ENCODE data around the gene SMPD3. TPM values are rescaled to one million over a fixed set of nuclear protein-coding genes. Genes with fewer than 3 reads are reported as not detected.
"Not testable (repeated sequence)": the region's sequence is repeated elsewhere in the genome, so short reads cannot be mapped to it uniquely, and the experiment has no call there.

The SMPD3 gene
- total RNA-seq: under 0.01 TPM in 1 of 2 replicates, not detected in the other

DNA sequence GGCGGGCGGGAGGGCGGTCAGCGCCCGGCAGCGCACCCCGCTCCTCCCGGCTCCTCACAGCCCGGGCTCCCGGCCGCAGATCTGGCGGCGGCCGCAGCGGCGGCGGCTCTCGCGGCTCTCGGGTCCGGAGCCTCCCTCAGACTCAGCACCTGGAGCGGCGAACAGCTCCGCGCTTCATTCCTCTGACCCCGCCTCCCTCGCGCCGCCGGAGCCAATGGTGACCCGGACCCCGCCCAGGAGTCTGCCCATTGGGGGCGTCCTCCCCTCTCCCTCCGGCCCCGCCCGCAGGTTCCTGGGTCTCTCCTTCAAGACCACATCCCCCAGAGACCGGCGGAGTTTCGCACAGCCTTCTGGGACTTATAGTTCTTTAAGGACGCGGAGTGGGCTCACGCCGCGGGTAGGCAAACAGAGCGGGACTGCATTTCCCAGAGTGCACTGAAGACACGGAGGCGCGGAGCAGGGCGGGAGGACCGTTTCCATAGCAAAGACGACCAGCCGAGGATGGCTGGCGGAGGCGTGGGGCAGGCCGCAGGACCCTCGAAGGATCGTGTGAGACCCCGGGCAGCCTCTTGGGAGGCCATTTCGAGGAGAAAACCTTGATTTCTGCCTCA lies at the start of gene SMPD3:
TSS of gene SMPD3 (minus strand) at position 149 of the 611 bp plus-strand sequence. CDS start 76,327 bp downstream, outside the sequence.
- DNase-seq (ENCODE audit: low read depth) (peak; percentile 91), FAIRE-seq (no peak)
- peaks cover 15% of the 10 kb centered on the region for H3K27me3 ChIP-seq (ENCODE audit: control insufficient read depth, insufficient read depth, low read length)
- peak within 1 kb of the TSS; percentile 23 for H3K4me3 ChIP-seq (ENCODE audit: low read depth, low read length)
- H3K36me3 ChIP-seq (ENCODE audit: control insufficient read depth, insufficient read depth, low read length): no peaks in the 10 kb centered on the region
- TF ChIP-seq CTCF (IDR thresholded peaks at IDR 0.05; ENCODE audit: insufficient read depth, low read length, severe bottlenecking): no peak

DNA sequence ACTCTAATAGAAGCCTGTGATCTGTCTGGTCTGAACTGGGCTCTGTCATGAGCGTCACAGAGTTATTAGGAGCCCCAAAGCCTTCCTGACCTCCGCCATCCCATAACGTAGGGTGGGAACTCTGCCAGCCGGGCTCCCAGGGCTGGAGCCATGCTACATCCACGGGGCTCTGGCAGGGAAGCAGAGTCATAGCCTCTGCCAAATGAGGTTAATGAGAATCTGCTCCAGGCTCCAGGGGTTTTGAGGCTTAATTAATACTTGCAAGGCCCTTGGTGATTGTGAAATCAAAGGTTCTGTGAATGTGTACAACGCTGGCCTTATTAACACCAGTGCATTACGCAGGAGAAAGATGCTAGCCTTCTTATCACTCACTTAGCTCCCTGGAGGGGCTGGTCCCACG lies 48.4 kb upstream of the SMPD3 start:
- H3K4me3 ChIP-seq (ENCODE audit: low read depth, low read length): no peak overlapping the region
- no peak for FAIRE-seq
- no peaks in the 10 kb centered on the region for H3K36me3 ChIP-seq (ENCODE audit: control insufficient read depth, insufficient read depth, low read length)
- no peaks in the 10 kb centered on the region for H3K27me3 ChIP-seq (ENCODE audit: control insufficient read depth, insufficient read depth, low read length)
- DNase-seq (ENCODE audit: low read depth): no peak
- TF ChIP-seq CTCF (IDR thresholded peaks at IDR 0.05; ENCODE audit: insufficient read depth, low read length, severe bottlenecking): no peak

DNA sequence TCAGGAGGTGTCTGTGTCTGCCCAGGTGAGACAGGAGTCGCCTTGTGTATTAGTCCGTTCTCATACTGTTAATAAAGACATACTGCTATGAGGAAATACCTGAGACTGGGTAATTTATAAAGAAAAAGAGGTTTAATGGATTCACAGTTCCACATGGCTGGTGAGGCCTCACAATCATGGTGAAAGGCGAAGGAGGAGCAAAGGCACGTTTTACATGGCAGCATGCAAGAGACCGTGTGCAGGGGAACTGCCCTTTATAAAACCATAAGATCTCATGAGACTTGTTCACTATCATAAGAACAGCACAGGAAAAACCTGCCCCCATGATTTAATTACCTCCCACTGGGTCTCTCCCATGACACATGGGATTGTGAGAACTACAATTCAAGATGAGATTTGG lies 46.0 kb upstream of the SMPD3 start:
- H3K4me3 ChIP-seq (ENCODE audit: low read depth, low read length); DNase-seq (ENCODE audit: low read depth); H3K36me3 ChIP-seq (ENCODE audit: control insufficient read depth, insufficient read depth, low read length); H3K27me3 ChIP-seq (ENCODE audit: control insufficient read depth, insufficient read depth, low read length); FAIRE-seq: not testable (repeated sequence)

DNA sequence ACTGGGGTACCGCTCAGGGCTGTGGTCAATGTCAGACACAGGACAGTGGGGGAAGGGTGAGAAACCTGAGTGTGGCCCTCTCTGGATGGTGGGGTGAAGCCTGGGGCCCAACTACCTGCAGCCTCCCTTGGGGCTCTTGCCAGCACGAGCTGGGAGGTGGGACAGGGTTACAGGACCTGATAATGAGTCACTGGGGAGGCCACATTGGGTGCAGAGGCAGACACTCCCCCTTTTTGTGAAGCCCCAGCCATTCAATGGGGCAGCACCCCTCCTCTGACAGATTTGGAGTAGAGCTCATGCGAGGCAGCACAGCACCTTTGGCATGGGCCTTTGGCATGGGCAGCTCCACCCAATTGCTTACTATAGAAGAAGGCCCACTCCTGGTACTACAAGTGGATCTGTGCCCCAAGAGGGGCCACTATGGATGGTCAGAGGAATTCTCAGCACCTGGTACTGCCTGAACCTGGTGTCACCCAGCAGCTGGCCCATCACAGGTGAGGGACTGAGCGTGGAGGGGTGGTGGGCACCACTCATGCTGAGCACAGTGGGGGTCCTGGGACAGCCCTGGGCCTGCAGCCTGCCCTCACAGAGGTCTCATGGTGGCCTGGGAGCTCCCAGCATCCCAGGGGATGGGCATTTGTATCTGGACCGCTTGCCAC lies 45.2 kb upstream of the SMPD3 start:
- no peak for FAIRE-seq

DNA sequence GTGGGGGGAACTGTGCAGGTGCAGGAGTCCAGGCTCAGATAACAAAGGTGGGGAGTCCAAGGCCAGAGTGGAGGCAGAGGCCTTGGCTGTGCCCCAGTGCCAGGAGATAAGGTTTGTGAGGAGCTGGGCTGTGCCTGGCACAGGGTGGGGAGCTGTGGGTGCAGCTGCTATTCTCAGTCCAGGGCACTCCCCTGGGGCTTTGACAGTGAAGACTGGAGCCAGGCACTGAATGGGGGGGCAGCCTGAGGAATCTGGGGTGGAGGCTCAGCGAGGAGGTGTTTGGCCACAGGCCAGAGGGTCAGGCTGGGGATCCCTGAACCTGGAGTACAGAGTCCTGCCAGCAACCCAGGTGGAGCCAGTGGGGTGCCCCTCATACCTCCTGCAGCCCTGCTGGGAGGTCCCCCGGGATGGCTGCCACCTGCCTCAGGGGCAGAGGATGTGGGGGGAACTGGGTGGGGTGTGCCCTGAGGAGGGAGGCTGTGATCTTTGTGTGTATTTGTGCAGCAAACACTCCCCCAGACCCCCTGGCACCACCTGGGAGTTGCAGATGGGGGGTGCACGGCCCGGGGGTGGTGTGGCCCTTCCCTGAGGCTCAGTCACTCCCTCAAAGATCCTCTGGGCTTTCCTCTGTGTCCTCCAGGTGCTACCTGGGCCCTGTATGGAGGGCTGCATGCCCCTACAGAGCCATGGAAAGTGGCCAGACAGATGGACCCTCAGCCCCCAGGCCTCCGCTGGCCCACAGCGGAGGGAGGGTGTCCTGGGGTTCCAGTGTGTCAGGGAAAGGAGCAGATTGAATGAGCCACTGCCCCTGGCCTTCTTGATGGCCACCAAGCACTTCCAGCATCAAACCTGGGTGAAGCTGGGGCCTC lies 44.5 kb upstream of the SMPD3 start:
- no peak for TF ChIP-seq CTCF (IDR thresholded peaks at IDR 0.05; ENCODE audit: insufficient read depth, low read length, severe bottlenecking)

More for the DNA sequence above, 45.2 kb upstream of the SMPD3 start:
- H3K27me3 ChIP-seq (ENCODE audit: control insufficient read depth, insufficient read depth, low read length): no peaks in the 10 kb centered on the region
- no peak for TF ChIP-seq CTCF (IDR thresholded peaks at IDR 0.05; ENCODE audit: insufficient read depth, low read length, severe bottlenecking)
- H3K36me3 ChIP-seq (ENCODE audit: control insufficient read depth, insufficient read depth, low read length): no peaks in the 10 kb centered on the region
- H3K4me3 ChIP-seq (ENCODE audit: low read depth, low read length): no peak overlapping the region
- DNase-seq (ENCODE audit: low read depth): no peak

GRCh38 chr16:68492151-68492542 lies 43.8 kb upstream of the SMPD3 start:
- DNase-seq (ENCODE audit: low read depth) (no peak), FAIRE-seq (no peak)
- Histone ChIP-seq H3K27me3 (ENCODE audit: control insufficient read depth, insufficient read depth, low read length) (no peaks in the 10 kb centered on the region), H3K36me3 (ENCODE audit: control insufficient read depth, insufficient read depth, low read length) (no peaks in the 10 kb centered on the region), H3K4me3 (ENCODE audit: low read depth, low read length) (no peak overlapping the region)
- TF ChIP-seq CTCF (IDR thresholded peaks at IDR 0.05; ENCODE audit: insufficient read depth, low read length, severe bottlenecking): no peak

More for the DNA sequence above, 44.5 kb upstream of the SMPD3 start:
- H3K36me3 ChIP-seq (ENCODE audit: control insufficient read depth, insufficient read depth, low read length): no peaks in the 10 kb centered on the region
- no peak overlapping the region for H3K4me3 ChIP-seq (ENCODE audit: low read depth, low read length)
- no peaks in the 10 kb centered on the region for H3K27me3 ChIP-seq (ENCODE audit: control insufficient read depth, insufficient read depth, low read length)
- FAIRE-seq (no peak), DNase-seq (ENCODE audit: low read depth) (no peak)

Measured in bronchial epithelial cell (primary cell).